ENCODE results near the gene BTBD3.

BTBD3 gene

GRCh38 chr20:11918981-11919380 is 1.3 kb downstream of the BTBD3 start:
- DNase-seq: no peak

- DNase-seq: no peak
Observed at GRCh38 chr20:11919581-11919980, 1.9 kb downstream of the BTBD3 start.

DNA sequence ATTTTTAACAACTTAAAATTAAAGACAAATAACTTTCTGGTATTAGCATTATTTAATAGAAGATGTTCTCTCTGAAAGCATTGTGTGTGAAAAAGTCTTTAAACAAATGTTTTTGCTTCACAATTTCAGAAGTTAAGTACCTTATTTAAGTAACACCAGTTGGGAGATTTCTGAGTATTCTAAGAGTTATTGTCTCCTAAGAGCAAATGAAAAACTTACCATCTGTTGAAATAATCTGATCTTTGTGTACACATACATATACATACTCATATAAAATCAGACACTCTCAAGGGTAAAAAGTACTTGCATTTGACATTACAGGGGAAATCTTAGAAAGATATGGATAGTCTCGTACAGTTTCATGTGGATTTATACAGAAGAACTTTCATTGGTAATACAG is 2.4 kb downstream of the BTBD3 start:
- no peak for DNase-seq

DNA sequence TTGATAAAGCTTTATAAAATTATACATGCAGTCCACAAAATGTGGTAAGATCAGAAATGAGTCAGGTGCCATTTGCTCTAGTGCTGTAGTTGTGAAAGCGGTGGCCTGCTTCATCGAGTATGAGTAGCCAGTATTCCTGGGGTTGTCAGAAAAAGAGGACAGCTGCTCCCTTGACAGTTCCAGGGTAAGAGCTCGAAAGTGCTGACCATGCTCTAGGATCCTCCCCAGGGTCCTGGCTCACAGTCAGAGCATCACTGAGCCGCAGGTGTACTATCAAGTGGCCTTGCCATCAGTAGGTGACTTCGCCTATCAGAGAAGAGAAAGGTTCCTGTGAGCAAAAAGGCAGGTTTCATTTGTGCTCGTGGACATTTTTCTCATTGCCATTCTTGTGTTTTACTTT is 3.6 kb downstream of the BTBD3 start:
- DNase-seq: no peak

DNA sequence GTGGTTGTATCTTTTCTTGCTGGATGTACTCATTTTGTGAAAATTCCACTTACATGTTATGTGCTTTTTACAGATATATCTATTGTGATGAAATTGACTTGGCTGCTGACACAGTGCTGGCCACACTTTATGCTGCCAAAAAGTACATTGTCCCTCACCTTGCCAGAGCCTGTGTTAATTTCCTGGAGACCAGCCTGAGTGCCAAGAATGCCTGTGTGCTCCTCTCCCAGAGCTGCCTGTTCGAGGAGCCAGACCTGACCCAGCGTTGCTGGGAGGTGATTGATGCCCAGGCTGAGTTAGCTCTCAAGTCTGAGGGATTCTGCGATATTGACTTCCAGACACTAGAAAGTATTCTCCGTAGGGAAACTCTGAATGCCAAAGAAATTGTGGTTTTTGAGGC is 4.9 kb downstream of the BTBD3 start:
- DNase-seq: no peak

GRCh38 chr20:11924923-11925322 is 7.2 kb downstream of the BTBD3 start:
- DNase-seq: no peak

DNA sequence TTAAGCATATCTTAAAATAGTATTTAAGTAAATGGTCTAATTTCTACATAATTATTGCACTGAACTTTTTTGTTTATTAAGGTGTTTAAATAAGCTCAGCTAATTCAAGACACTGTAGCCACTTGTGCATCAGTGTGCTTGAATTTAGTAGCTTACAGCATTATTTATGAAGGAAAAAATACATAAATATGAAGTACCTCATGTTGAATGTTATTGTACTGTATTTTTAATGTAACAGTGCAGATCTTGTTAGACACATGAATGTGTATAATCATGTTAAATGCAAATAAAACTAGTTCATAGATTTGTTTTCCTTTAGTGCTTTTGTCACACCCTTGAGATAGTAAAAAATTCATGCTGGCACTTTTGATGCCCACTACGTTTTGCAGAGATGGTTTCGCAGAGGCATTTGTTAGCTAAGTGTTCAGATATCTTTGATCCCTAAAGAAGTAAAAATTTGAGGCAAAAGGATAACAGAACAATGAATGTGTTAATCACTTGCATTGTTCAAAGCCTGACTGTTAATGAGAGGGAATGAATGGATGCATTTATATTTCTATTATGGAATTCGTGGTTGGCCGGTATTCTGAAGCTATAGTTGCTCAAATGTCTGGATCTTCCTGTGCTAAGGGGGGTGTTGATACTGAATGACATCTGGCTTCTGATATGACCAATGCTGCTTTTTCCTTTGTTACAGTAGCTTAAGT is 8.8 kb downstream of the BTBD3 start:
- no peak for DNase-seq

DNA sequence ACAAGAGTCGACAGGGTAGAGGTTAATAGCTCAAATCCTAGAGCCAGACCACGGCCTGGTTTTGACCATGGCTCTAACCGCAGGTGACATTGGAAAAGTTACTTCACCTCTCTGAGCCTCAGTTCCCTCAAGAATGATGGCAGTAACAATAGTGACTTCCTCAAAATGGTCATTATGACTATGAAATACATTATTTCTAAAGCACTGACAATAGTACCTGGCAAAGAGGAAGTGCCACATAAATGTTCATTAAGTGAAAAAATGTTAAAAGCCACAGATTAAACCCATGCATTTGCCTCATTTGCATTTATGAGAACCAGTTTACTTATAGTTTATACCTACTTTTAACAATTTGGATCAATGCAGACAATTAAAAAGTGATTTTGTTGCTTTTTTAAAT is 12.3 kb downstream of the BTBD3 start:
- no peak for DNase-seq

DNA sequence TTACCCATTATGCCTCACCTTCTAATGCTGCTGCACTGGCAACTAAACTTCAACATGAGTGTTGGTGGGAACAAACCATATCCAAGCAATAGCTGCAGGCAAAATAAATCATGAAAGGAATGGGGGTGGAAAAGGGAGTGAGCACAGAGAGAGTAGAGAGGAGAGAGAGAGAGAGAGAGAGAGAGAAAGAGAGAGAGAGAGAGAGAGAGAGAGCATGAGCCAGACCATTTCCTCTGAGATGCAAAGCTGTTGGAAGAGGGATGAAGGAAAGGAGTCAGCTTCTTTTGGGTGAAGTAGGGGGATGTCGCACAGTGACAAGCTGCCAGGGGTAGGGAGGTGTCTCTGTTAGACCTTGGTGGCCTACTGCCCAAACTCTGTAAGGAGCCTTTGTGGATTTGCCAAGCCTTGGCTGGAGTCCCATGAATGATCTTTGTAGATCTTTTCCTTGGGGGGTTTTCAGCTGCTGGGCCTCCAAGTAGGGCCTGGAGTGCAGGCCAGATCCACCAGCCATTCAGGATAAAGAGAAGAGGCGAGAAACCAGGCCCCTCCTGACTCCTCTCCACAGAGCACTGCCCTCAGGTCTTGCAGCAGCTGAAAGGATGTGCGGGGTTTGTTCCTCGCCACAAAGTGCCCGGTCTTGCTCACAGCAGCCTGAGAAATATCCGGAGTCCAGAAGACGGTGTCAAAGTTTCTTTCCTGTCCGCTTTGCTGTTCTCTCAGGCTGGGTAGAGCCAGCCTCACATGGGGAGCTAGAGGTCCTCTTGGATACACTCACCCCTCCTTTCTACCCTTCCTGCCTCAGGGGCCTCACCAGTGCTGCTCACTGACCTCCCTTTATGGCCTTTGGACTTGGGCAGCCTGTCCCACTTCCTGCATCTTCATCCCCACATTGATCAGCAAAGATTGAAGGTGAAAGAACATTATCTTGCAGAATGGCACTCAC is 17.8 kb downstream of the BTBD3 start:
- no peak for DNase-seq

GRCh38 chr20:11936157-11936556 is 18.5 kb downstream of the BTBD3 start:
- no peak for DNase-seq

GRCh38 chr20:11937230-11937629 is 19.5 kb downstream of the BTBD3 start:
- no peak for DNase-seq

GRCh38 chr20:11941593-11942246 is 24.0 kb downstream of the BTBD3 start:
- DNase-seq: no peak

DNA sequence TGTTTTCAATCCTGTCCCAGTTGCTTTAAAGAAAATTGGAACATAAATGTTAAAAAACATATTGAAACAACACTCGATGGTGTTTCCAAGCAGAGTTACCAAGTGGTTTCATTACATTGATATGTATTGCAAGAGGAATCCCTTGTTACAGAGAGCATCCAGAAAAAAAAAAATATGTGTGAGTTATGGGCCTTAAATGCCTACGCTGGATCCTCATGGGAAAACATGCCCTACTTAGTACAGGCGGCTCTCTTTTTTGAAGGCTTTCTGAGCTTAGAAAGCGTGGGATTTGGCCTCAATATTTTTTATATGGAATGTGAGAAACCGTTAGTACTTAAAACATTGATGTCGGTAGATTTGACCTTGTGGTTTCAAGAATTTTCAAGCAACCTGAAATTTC is 26.1 kb downstream of the BTBD3 start:
- no peak for DNase-seq

DNA sequence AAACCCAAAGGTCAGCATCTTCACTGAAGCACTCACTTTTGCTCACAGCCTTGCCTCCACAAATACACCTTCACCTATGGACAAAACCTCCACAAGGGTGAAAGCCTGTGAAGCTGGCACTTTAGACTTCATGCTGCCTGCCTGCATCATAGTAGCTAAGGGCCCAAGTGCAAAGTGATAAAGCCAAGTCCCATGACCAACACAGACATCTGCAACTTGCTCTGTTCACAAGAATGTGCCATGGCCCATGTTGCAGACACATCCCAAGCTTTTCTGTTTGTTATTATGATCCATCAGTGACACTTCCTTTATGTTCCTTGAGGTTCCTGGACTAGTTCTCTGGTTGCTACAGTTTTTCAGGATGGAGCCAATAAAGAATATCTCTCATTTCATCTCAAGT is 31.1 kb downstream of the BTBD3 start:
- DNase-seq: no peak

DNA sequence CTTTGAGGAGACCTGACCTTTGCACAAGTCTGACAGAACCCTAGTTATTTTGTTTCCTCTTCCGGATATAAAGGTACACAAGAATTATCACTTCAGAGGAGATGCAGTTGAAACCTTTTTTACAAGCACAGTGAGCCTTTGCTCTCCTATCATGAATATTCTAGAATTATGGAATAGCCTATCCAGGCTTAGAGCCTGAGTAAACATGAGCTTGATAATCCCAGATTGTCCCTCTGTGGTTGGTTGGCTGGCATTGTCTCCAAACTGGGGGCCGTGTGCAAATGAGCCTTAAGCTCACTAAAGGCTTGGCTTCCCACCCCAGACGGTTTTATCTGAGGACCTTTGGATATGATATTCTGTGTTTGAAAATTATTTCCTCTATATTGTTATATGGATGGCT is 32.0 kb downstream of the BTBD3 start:
- DNase-seq: no peak

DNA sequence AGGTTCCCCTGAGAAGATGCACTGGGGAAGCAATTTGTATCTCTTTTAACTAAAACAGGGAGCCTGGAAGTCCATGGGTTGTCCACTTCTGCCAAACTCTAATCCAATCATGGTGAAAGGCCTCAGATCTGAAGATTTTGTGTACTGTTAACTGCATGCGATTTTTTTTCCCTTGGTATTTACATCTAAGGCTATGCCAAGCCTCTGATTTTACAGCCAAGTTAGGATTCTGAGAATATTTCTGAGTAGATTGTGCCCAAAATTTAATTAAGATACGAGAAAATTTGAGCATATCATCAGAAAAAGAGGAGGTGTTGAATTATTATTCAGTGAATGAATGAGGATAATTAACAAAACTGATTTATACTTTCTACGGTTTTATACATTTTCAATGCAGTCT is 34.0 kb downstream of the BTBD3 start:
- no peak for DNase-seq

DNA sequence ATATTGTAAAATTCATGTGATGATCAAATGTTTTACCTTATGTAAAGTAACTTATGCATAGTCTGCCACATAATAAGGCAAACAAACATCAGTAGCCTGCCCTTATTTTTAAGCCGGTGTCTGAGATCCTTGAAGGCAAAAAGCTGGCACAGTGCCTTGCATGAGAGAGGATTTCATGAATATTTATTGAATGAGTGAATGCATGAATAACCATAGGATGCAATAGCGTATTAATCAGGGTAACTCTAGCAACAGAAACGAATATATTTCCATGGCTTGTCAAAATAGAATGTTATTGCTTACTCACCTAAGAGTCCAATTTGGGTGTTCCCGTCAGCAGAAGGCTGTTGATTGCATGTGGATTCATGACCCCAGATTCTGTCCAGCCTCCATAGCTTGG is 34.9 kb downstream of the BTBD3 start:
- no peak for DNase-seq

- DNase-seq: no peak
Observed at GRCh38 chr20:11957911-11958310, 40.2 kb downstream of the BTBD3 start.

DNA sequence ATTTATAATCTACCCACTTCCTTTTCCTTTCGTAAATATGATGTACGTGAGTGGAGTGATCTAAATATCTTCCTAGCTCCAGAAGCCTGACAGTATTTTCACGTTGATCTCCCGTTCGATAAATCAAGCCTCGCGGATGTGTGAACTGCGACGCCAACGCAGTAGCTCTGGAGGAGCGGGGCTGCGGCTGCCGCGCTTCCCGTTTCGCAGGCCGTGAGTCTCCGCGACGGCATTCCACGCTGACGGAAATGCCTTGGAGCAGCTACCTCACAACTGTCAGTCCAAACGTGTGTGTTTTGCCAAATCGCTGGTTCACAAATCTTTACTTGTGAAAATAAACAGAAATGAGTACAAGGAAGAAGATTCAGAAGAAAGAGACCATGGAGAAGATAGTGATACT is 41.2 kb downstream of the BTBD3 start:
- no peak for DNase-seq

DNA sequence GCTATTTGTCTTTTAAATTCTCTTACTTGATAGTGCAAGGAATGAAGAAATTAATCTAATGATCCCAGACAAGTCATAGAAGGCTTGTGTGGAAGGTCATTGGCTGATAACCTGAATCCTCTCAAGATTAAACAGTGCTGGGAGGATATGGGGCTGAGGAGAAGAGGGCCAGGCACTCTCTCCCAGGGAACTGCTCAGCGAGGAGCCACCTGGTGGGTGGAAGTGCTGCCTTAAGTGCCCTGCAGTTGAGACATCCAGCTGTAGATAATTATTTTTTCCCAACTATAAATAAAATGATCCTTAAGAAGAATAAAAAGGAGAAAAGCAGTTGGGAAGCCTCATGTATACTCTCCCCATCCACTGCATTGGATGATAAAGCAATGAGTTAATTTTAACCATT is 47.9 kb downstream of the BTBD3 start:
- DNase-seq: no peak

DNA sequence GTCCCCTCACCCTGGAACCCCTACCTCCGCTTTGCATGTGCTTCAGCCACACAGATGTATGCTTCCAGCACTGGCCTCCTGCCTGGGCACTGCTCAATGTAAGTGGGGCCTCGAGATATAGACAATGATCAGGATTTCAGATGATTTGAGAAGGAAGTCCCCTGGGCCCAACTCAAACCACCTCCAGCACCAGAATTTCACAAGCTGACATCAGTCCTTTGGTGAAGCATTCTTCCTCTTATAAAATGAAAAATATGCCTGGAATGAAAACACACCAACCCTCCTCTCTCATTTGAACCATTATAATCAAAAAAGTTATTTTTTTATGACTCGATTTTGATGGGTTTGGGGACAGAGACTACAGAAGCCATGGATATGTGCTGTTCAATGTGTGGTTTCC is 48.5 kb downstream of the BTBD3 start:
- DNase-seq: no peak

DNA sequence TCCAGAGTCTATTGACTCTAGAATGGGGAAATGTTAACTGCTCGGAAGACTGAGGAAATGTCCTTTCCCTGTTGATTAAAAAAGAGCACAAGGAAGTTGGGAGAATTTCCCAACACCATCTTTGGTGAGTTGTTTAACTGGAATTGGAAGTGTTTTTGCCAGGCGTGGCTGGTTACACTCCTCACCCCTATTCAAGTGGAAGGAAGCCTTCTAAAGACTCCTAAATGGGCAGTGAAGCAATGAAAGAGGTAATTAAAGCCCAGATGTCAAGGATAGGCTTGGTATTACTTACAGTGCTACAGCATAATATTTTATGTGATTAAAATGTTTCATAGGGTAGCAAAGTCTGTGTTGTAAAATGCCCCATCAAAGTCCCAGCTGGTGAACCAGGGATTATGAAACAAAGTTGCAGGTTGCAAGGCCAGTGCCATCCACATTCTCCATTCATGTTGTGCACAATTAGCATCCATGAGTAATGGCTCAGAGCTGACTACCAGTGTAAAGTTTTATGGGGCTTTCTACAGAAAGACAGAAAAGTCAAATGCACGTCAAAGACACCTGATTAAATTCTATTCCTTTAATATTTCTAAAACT is 52.6 kb downstream of the BTBD3 start:
- no peak for DNase-seq

- DNase-seq: no peak
Observed at GRCh38 chr20:11972478-11972877, 54.8 kb downstream of the BTBD3 start.

Measured in GOT3 (cell line).